ENCODE results near the gene PAGE2. TPM values are rescaled to one million over a fixed set of nuclear protein-coding genes. Genes with fewer than 3 reads are reported as not detected.
"Not testable (repeated sequence)": the region's sequence is repeated elsewhere in the genome, so short reads cannot be mapped to it uniquely, and the experiment has no call there.

Gene PAGE2
- total RNA-seq, 6 experiments from 2014 or later, result not detected

DNA sequence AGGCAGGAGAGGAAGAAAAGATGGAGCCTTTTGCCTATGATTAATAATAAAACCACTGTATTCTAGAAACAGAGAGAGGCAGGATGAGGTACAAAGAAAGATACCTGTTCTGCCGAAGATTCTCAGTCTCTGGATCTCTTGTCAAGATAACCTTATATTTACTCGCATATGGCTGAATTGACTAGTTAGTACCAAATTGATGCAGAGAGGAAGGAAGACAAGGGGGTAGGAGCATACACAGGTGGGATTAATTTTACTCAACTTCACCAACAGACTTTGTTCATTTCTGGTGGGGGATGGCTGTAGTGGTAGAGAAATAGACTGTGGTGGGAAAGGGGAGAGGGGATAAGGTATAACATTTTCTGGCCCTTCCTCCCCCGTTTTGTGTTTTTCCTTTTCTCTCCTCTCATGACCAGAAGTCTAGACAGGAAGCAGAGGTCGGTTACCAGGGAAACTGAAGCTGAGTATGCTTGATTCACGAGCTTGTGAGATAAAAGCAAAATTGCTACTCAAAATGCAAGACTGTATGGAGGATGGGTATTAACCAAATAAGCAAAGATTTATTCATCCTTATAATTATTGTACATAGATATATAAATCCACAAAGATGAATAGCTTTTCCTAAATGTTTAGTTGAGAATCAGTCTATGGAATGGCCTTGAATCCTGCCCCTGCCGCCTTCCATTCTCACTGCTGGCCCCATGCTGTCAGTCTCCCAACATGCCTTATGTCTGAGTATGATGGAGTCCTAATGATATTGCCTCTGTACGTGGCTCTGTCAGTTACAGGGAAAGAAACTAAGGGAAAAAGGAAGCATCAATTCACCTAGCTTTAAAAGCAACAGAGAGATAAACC lies 31.8 kb upstream of the PAGE2 start:
- no peak overlapping the region for H3K4me3 ChIP-seq
- peaks cover 0 to 6% (median 0%) of the 10 kb centered on the region in 4 donors for H3K4me1 ChIP-seq
- intact Hi-C loops (cut with DNase I), result loop anchor here in 1 of 2 donors (10.0 kb wide), 1 partner anchor 162 kb away; no protein-coding TSS in a partner anchor
- no peak for DNase-seq
- ATAC-seq, result peak in 1 of 4 donors; percentile 46
- TF ChIP-seq POLR2A (IDR thresholded peaks at IDR 0.05), result no peak
- TF ChIP-seq, protein P1, sequence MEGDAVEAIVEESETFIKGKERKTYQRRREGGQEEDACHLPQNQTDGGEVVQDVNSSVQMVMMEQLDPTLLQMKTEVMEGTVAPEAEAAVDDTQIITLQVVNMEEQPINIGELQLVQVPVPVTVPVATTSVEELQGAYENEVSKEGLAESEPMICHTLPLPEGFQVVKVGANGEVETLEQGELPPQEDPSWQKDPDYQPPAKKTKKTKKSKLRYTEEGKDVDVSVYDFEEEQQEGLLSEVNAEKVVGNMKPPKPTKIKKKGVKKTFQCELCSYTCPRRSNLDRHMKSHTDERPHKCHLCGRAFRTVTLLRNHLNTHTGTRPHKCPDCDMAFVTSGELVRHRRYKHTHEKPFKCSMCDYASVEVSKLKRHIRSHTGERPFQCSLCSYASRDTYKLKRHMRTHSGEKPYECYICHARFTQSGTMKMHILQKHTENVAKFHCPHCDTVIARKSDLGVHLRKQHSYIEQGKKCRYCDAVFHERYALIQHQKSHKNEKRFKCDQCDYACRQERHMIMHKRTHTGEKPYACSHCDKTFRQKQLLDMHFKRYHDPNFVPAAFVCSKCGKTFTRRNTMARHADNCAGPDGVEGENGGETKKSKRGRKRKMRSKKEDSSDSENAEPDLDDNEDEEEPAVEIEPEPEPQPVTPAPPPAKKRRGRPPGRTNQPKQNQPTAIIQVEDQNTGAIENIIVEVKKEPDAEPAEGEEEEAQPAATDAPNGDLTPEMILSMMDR (IDR thresholded peaks at IDR 0.05), result no peak
- WGBS (ENCODE audit: insufficient coverage, low coverage, low lambda C conversion rate, missing lambda C conversion rate), result 24% methylated on average over 7 of the region's 7 CpGs
- no peaks in the 10 kb centered on the region for H3K36me3 ChIP-seq
- no peaks in the 10 kb centered on the region for H3K27me3 ChIP-seq
- no peak overlapping the region for H3K27ac ChIP-seq
- no peaks in the 10 kb centered on the region for H3K9me3 ChIP-seq

DNA sequence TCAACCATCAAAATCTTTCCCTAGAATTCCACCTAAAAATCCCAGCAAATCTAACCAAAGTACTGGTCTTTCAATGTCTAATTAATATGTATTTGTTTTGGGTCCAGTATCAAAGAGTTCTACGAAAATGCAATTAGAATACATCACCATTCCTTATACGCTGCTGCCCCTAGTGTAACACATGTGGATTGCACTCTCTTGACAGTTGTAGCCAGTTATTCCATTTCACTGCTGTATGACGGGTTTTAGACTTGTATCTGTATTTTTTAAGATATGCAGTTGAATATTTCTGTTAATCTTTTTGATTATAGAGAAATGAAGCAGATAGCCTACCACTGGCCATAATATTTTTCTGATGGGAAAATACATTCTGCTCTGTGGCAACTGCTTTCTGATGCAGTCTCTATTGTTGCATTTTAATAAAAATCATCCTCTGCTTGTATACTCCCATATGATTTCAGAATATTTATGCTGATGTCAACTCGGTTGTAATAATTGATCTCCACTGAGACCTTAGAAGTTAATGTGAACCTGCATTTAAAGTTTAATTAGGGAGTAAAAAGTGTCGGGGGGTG lies 31.1 kb upstream of the PAGE2 start:
- TF ChIP-seq, protein P1 (IDR thresholded peaks at IDR 0.05), result peak; percentile 81 to 86 (median 84)
- TF ChIP-seq POLR2A (IDR thresholded peaks at IDR 0.05), result no peak
- H3K4me3 ChIP-seq, result no peak overlapping the region
- H3K27ac ChIP-seq, result no peak overlapping the region
- intact Hi-C loops (cut with DNase I), result loop anchor here in 1 of 2 donors (10.0 kb wide), 1 partner anchor 163 kb away; no protein-coding TSS in a partner anchor
- DNase-seq (no peak), ATAC-seq (peak; percentile 77 to 93 (median 86))
- 18% methylated on average over 5 of the region's 5 CpGs for WGBS (ENCODE audit: insufficient coverage, low coverage, low lambda C conversion rate, missing lambda C conversion rate)
- H3K27me3 ChIP-seq, result no peaks in the 10 kb centered on the region
- H3K36me3 ChIP-seq, result no peaks in the 10 kb centered on the region
- no peaks in the 10 kb centered on the region for H3K9me3 ChIP-seq
- peaks cover 0 to 6% (median 0%) of the 10 kb centered on the region in 4 donors for H3K4me1 ChIP-seq

DNA sequence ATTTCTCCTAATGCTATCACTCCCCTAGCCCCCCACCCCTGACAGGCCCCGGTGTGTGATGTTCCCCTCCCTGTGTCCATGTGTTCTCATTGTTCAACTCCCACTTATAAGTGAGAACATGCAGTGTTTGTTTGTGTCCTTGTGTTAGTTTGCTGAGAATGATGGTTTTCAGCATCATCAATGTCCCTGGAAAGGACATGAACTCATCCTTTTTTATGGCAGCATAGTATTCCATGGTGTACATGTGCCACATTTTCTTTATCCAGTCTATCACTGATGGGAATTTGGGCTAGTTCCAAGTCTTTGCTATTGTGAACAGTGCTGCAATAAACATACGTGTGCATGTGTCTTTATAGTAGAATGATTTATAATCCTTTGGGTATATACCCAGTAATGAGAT lies 21.6 kb upstream of the PAGE2 start:
- ATAC-seq; H3K27me3 ChIP-seq; H3K4me3 ChIP-seq; intact Hi-C loops (cut with DNase I); H3K9me3 ChIP-seq; H3K4me1 ChIP-seq; DNase-seq; H3K27ac ChIP-seq; H3K36me3 ChIP-seq: not testable (repeated sequence)
- 85% methylated on average over 2 of the region's 2 CpGs for WGBS (ENCODE audit: insufficient coverage, low coverage, low lambda C conversion rate, missing lambda C conversion rate)

DNA sequence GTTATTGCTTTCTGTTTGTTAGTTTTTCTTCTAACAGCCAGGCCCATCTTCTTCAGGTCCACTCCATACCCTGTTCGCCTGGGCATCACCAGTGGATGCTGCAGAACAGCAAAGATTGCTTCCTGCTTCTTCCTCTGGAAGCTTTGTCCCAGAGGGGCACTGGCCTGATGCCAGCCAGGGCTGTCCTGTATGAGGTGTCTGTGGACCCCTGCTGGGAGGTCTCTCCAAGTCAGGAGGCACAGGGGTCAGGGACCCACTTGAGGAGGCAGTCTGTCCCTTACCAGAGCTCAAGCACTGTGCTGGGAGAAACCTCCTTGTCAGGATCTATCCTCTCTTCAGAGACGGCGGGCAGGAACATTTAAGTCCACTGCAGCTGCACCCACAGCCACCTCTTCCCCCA lies 16.5 kb upstream of the PAGE2 start:
- H3K4me3 ChIP-seq, result no peak overlapping the region
- no peaks in the 10 kb centered on the region for H3K27me3 ChIP-seq
- 33% methylated on average over 1 of the region's 3 CpGs for WGBS (ENCODE audit: insufficient coverage, low coverage, low lambda C conversion rate, missing lambda C conversion rate)
- H3K9me3 ChIP-seq, result no peaks in the 10 kb centered on the region
- intact Hi-C loops (cut with DNase I), result no loop called here
- H3K36me3 ChIP-seq, result no peaks in the 10 kb centered on the region
- no peak for TF ChIP-seq POLR2A (IDR thresholded peaks at IDR 0.05)
- TF ChIP-seq, protein P1 (IDR thresholded peaks at IDR 0.05), result no peak
- ATAC-seq, result no peak
- H3K4me1 ChIP-seq, result no peaks in the 10 kb centered on the region
- no peak for DNase-seq
- no peak overlapping the region for H3K27ac ChIP-seq

DNA sequence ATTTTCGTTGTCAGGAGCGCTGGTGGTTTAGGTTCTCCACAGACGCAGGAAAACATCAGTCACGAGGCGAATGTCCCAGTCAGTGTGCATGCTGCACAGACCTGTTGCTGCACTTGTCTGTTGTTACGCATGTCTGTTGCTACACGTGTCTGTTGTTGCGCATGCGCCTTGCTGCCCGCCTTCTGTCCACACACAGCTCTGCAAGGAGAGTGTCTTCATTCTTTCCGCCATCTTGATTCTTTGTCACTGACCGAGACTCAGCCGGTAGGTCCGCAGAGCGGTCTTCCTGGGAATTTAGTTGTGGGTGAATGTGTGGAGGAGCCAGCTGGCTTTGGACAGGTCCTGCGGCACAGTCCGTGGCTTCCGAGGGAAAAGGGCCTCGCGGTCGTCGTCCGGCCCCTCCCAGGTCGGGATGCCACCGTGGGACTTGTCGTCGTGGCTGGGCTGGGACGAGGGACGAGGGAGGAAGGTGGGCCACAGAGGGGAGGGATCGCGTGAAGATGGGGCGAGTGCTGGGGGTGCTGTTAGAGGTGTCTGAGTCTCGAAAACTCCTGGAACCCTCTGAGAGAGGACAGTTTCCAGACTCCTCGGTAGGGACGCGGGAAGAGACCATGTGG lies 13.9 kb upstream of the PAGE2 start, which contains the start of gene PAGE2B:
PAGE2B (plus strand) TSS at position 180 of the 617 bp plus-strand sequence. CDS start 1,012 bp downstream, outside the sequence.
- Histone ChIP-seq H3K36me3 (no peaks in the 10 kb centered on the region), H3K27me3 (no peaks in the 10 kb centered on the region), H3K27ac (no peak within 1 kb of the TSS), H3K4me1 (no peaks in the 10 kb centered on the region), H3K9me3 (no peaks in the 10 kb centered on the region), H3K4me3 (no peak within 1 kb of the TSS)
- TF ChIP-seq POLR2A (IDR thresholded peaks at IDR 0.05), result no peak
- TF ChIP-seq, protein P1 (IDR thresholded peaks at IDR 0.05), result no peak
- 69% methylated on average over 15 of the region's 36 CpGs for WGBS (ENCODE audit: insufficient coverage, low coverage, low lambda C conversion rate, missing lambda C conversion rate)
- intact Hi-C loops (cut with DNase I), result no loop called here
- DNase-seq (no peak), ATAC-seq (no peak)
